Medulla oblongata (tissue), 1 donor: ENCODE data around the gene NOL4L.
A peak's percentile ranks its signal among the peaks of the same experiment; 100 is the strongest.

Experiments used
- DNase-seq: peaks from one replicate; pipeline ENCODE4 v3.0.0-alpha.2; 2015; ENCODE audit errors: extremely low spot score

Gene NOL4L

DNA sequence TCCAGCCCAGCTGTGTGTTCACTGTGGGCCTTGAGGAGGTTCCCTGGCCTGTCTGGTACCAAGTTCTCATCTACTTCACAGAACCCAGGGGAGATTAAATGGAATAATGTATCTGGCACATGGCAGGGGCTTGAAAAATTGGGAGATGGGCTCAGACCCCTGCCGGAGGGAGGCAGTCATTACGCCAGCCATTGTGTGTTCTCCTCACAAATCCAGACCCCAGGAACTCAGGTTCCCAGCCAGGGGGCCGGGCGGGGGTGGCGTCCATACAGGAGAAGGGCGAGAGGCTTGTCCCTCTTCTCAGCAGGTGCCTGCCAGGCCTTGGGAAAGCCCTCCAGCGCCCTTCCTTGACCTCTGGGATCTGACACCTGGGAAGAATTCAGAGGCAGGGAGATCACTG, 8.1 kb downstream of the NOL4L start:
- DNase-seq = no peak

DNA sequence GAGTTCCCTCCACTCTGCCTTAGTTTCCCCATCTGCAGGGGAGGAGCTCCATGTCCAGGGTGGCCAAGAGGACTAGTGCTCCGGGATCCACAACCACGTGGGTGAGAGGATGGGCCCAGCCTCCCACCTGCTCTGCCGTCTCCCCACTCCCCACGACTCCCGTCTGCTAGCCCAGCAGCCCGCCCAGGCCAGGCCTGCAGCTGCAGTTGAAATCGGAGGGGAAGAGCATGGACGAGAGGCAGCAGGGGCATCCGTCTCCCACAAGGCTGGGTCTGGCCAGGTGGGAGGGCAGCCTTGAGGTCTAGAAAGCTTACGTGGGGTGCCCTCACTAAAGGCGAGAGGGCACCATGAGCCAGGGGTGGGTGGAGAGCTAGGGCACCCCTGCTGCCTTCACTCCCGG, 8.6 kb downstream of the NOL4L start:
- no peak for DNase-seq

- DNase-seq = no peak
Observed at GRCh38 chr20:32575805-32576204, 9.3 kb downstream of the NOL4L start.

DNA sequence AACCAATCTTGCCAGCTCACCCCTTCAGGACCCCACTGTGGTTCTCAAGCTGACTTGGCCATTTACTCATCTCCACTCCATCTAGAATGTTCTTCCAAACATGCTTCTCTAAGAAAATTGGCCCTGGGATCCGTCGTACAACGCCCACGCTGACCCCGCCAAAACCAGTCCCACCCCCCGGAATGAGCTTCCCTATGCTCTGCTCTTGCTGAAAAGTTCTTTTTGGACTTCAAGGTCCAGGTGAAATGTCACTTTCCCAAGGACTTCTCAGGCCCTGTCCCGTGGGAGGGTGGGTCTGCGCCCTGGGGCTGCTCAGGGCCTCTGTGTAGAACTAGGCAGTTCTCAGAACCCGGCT, 9.9 kb downstream of the NOL4L start:
- no peak for DNase-seq

GRCh38 chr20:32574296-32575226, 10.6 kb downstream of the NOL4L start:
- no peak for DNase-seq

GRCh38 chr20:32573167-32573851, 11.8 kb downstream of the NOL4L start:
- no peak for DNase-seq

GRCh38 chr20:32572271-32572968, 12.7 kb downstream of the NOL4L start:
- no peak for DNase-seq

- no peak for DNase-seq
Observed at GRCh38 chr20:32571566-32571965, 13.6 kb downstream of the NOL4L start.

- no peak for DNase-seq
Observed at GRCh38 chr20:32570401-32571190, 14.5 kb downstream of the NOL4L start.

- DNase-seq = no peak
Observed at GRCh38 chr20:32569380-32570305, 15.5 kb downstream of the NOL4L start.

DNA sequence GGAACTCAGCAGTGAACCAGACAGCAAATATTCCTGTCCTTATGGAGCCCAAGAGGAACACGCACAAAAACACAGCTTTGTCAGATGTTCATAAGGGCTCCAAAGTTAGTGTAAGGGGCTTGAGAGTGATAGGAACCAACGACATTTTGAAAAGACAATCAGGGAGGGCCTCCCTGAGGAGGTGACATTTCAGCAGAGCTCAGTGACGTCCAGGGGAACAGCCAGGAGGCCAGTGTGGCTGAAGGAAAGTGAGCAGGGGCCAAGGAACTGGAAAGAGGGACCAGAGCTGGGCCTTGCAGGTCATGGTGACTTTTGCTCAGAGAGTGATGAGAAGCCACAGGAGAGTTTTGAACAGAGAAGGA, 16.1 kb downstream of the NOL4L start:
- DNase-seq = no peak

DNA sequence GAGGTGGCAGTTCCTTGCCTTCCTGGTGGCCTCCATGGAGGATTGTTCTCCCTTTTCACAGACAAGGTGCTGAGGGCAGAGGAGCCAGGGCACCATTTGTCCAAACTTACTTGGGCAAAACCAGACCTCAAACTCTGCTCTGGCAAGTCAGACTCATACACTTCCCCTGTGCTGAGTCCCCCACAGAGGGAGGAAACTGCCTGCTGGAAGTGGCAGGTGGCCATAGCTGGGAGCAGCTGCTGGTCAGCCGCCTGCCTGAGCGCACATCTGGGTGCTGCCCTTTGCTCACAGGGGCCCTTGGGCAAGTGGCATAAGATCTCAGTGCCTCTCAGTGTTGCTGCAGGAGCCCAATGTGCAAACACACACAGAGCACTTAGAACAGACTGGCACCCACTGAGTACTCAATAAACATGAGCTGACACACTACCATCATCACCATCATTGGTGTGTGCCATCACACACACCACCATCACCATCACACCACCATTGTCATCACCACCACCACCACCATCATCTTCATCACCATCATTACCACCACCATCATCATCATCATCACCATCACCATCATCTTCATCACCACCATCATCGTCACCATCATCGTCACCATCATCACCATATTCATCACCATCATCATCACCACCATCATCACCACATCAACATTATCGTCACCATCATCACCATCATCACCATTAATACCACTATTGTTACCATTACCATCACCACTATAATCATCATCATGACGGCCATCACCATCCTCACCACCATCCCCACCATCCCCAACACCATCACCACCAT, 17.6 kb downstream of the NOL4L start:
- no peak for DNase-seq

- DNase-seq = no peak
Observed at GRCh38 chr20:32566379-32567374, 18.5 kb downstream of the NOL4L start.

DNA sequence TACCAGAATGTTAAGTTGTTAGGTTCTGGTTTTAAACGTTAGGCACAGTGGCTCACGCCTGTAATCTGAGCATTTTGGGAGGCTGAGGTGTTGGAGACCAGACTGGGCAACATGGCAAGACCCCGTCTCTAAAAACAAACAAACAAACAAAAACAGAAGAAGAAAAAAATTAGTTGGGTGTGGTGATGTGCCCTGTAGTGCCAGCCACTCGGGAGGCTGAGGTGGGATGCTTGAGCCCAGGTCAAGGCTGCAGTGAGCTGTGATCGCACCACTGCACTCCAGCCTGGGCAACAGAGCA, 19.4 kb downstream of the NOL4L start:
- DNase-seq = no peak

DNA sequence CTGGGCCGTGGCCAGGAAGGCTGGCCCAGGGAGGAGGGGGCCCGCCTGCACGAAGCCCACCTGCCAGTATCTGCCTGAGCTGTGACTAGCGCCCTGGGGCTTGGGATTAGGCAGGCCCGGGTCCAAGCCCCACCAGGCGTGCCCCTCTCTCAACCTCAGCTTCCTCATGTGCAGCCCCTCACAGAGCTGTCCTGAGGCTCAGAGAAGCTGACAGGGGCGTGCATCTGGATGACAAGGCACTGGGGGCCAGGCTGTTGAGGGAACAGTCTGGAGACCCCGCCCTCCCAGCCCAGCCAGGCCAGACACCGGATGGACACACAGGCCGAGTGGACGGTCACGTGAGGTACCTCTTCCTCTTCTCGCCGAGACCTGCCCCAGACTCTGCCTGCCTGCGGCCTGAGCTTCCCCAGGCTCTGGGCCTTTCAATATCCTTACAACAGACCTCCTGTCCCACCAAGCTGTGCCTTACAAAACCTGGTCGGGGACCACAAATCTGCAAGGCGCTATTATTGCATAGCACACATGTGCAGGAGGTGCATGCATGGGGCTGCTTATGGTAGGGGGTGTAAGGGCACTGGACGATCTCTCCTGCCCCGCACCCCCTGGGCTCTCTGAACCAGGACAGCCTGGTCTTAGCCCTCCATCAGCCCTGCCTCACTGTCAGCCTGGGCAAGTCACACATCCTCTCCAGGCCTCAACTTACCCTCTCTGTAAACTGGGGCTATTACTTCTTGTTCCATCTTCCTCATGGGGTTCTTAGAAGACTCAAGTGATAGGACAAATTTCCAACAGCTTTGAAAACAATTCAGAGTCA, 20.0 kb downstream of the NOL4L start:
- peak; percentile 82 for DNase-seq

DNA sequence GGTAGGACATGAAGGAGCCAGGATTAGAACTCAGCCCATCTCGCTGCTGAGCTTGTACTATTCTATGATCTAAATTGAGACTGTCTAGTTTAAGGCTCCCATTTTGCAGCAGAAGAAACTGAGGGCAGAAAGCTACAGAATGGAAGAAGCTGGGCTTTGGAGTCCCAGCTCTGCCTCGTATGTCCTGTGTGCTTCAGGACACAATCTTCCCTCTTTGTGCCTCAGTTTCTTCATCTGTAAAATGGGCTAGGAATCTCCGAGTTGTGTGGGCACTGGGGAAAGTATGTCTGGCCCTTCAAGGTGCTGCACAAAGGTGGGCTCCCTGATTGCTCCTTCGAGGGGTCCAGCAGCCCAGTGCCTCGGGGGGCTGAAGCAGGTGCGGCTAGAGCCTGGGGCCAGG, 20.7 kb downstream of the NOL4L start:
- DNase-seq = no peak

DNA sequence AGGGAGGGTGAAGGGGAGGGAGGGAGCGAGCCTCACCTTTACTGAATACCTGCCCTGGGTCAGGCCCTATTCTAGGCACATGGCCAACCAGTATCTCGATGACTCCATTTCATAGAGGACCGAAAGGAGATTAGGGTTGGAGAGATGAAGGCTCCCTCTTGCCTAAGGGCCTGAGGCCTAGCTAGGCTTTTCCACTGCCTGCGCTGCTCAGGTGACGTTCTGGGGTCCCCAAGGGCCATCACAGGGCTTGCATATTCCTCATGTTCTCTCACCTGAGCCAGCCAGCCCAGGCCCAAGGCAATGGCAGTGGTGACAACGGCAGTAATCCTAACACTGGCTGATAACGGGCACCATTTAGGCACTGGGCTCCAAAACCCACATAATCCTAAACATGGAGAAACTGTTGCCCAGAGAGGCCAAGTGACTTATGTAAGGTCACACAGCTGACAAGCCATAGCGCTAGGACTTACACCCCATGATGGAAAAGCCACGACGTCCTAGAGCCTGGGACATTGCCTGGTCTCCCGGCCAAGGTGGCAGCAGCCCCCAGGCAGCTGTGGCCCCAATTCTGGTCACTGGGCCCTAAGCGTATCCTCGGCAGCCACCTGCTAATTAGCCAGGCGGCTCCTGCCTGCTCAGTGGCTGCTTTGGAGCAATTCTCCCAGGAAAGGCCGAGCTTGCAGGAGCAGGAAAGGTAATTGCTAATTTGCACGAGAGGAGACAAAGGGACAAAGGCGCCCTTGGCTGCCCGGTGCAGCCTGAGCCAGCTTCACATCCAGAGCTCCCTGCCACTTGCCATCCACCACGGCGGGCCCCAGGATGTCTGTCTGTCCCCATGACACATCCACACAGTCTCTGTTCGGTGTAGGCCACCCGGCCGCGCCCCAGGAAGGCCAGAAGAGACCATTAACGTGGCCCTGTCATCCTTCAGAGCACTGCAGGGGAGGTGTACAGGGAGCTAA, 21.5 kb downstream of the NOL4L start:
- no peak for DNase-seq
